Fibroblast of pulmonary artery (primary cell): ENCODE data around the gene ALK.

Source experiments
- DNase-seq: peaks from one replicate; pipeline ENCODE4 v3.0.0-alpha.2; 2010; ENCODE audit warnings: low read depth
- H3K4me3 ChIP-seq: replicated peaks from 2 replicates; pipeline ENCODE4 v1.5.1; 2011; ENCODE audit warnings: low read depth, mild to moderate bottlenecking, control low read depth, low read length, moderate library complexity
- TF ChIP-seq, protein P1 (sequence below): IDR thresholded peaks from 2 replicates; pipeline ENCODE4 v1.5.1; 2011; ENCODE audit warnings: mild to moderate bottlenecking, control low read depth, low read length, inconsistent platforms; ENCODE audit errors: missing control alignments

Gene ALK

DNA sequence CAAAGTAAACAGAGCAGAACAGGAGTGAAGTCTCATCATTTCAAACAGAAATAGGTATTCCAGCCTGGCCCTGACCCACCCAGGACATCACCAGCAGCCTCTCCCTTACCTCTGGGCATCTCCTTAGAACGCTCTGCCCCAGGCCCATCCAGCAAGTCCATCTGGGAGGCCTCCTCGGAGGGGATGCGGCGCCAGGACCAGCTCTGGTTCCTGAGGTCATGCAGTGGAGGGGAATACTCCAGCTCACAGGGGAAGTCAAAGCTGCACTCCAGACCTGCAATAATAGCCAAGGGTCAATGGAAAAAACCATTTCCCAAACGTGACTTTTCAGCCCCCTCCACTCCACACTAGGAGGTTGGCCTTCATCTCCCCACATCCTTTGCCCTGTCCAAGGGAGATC, 226.6 kb downstream of the ALK start:
- no peak overlapping the region for H3K4me3 ChIP-seq
- DNase-seq, result no peak
- TF ChIP-seq, protein P1, sequence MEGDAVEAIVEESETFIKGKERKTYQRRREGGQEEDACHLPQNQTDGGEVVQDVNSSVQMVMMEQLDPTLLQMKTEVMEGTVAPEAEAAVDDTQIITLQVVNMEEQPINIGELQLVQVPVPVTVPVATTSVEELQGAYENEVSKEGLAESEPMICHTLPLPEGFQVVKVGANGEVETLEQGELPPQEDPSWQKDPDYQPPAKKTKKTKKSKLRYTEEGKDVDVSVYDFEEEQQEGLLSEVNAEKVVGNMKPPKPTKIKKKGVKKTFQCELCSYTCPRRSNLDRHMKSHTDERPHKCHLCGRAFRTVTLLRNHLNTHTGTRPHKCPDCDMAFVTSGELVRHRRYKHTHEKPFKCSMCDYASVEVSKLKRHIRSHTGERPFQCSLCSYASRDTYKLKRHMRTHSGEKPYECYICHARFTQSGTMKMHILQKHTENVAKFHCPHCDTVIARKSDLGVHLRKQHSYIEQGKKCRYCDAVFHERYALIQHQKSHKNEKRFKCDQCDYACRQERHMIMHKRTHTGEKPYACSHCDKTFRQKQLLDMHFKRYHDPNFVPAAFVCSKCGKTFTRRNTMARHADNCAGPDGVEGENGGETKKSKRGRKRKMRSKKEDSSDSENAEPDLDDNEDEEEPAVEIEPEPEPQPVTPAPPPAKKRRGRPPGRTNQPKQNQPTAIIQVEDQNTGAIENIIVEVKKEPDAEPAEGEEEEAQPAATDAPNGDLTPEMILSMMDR, result no peak

DNA sequence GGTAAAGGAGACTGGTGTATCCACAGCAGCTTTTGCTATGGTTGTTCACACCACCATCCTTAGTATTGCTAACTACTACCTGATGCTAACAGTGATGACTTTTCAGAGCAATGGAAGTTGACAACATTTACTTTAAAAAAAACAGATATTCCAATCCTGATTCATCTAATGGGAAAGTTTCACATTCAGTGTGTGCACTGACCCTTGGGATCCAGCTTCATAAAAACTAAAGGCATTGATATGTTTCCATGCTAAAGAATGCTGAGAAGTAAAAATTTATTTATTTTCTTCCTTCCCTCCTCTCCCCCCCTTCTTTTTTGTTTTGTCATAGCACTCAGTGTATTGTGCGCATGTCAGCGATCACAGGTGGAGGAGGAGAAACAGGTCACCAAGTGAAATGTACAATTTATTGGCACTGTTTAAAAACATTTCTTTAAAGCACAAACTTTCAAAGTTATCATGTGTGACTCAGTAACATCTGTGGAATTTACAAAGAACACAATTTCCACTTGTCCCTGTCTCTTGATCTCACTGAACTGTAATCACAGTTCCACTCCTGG, 229.9 kb downstream of the ALK start:
- no peak for DNase-seq
- H3K4me3 ChIP-seq, result no peak overlapping the region
- TF ChIP-seq, protein P1, result no peak

DNA sequence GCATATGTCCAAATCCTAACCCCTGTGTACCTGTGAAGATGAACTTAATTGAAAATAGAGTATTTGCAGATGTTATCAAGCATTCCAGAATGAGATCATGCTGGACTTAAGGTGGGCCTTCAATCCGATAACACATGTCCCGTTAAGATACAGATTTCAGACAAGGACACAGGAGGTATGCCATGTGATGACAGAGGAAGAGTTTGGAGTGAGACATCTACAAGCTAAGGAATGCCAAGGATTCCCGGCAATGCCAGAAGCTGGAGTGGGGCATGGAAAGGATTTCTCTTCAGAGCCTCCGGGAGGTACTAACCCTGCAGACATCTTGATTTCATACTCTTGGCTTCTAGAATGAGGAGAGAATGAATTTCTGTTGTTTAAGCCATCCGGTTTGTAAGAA, 231.7 kb downstream of the ALK start:
- TF ChIP-seq, protein P1, result no peak
- DNase-seq, result no peak
- no peak overlapping the region for H3K4me3 ChIP-seq

DNA sequence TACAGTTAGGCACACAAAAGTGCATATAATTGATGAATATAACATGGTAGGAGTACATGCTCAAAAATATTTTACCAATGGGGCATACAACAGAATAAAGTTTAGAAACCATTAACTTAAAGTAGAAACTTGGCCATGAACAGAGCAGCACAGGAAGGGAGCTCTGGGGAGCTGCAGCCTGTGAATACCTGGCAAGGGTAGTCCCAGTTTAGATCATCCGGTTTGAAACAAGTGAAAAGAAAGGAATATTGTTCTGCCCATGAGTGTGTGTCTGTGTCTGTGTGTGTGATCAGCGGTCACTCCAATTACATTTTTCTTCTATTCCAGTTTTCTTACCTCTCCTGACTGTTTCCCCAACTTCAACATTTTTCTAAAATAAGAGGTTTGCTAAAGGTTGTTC, 233.0 kb downstream of the ALK start:
- DNase-seq, result no peak
- TF ChIP-seq, protein P1, result no peak

DNA sequence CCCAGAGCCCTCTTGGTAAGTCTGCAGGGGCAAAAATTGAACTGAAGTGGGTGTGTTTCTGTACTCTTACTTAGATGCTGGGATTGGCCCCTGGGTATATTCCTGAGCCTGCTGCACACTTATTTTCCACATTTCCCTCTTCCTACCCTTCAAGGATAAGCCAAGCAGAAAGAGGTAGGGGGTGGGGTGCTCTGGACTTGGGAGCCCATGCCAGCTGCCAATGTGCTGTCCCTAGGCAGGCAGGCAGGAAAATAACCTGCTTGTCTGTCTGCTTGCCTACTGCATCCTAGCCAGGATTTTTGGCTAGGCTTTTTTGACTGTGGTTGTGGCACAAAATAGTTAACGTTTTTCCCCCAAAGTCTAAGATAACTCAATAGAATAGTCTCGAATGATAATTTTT, 234.3 kb downstream of the ALK start:
- no peak overlapping the region for H3K4me3 ChIP-seq
- no peak for DNase-seq
- TF ChIP-seq, protein P1, result no peak

More for the DNA sequence above, 233.0 kb downstream of the ALK start:
- no peak overlapping the region for H3K4me3 ChIP-seq

DNA sequence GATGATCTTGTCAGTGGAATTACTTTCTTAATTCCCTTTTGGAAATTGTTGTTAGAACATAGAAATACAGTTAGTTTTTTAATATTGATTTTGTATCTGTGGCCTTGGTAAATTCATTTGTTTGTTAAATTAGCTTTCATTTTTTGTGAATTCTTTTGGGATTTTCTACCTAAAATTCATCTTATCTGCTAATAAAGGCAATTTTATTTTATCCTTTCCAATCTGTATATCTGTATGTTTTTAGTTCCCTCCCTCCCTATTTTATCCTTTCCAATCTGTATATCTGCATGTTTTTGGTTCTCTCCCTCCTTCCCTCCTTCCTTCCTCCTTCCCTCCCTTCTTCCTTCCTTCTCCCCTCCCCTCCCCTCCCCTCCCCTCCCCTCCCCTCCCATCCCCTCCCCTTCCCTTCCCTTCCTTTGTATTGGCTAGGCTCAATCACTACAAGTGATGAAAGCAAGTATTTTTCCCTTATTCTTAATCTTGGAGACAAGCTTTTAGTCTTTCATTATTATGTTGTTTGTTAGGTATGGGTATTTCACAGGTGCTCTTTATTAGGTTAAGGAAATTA, 244.4 kb downstream of the ALK start:
- H3K4me3 ChIP-seq, result no peak overlapping the region
- TF ChIP-seq, protein P1, result no peak
- DNase-seq, result no peak

DNA sequence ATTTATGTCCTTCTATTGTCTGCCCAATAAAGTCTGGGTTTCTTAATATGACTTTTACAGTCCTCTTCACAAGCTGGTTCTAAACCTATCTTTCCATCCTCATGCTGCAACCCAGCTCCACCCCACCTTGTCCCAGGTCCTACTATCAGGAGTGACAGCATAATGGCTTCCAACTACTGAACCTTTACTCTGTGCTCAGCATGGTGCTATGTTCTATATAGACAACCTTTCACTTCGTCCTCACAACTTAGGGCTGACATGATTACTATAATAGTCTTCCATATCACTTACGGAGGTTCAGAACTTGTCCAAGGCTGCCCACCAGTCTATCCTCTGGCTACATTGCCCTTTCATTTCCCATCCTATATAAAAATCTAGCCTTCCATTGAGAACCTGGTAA, 256.8 kb downstream of the ALK start:
- DNase-seq, result no peak
- no peak overlapping the region for H3K4me3 ChIP-seq
- TF ChIP-seq, protein P1, result no peak
